Osteocyte (in vitro differentiated cells): Measurements from ENCODE around the gene HECW1. TPM values are rescaled to one million over a fixed set of nuclear protein-coding genes. Genes with fewer than 3 reads are reported as not detected.

Experiments used
- DNase-seq: peaks from one replicate; pipeline ENCODE4 v3.0.0; 2021; ENCODE audit warnings: mixed read lengths; ENCODE audit not compliant: unreplicated experiment; ENCODE audit errors: extremely low spot score
- H3K27ac Mint-ChIP-seq: one replicate; pipeline ENCODE4 v1.8.0; 2021; ENCODE audit warnings: mild to moderate bottlenecking, mixed read lengths; ENCODE audit not compliant: unreplicated experiment
- H3K27me3 Mint-ChIP-seq: one replicate; pipeline ENCODE4 v1.8.0; 2021; ENCODE audit warnings: mixed read lengths; ENCODE audit not compliant: unreplicated experiment
- H3K36me3 Mint-ChIP-seq: one replicate; pipeline ENCODE4 v1.8.0; 2021; ENCODE audit warnings: mixed read lengths; ENCODE audit not compliant: unreplicated experiment
- H3K4me1 Mint-ChIP-seq: one replicate; pipeline ENCODE4 v1.8.0; 2021; ENCODE audit warnings: mixed read lengths; ENCODE audit not compliant: unreplicated experiment
- H3K4me3 Mint-ChIP-seq: one replicate; pipeline ENCODE4 v1.8.0; 2021; ENCODE audit warnings: mild to moderate bottlenecking, moderate library complexity, mixed read lengths; ENCODE audit not compliant: unreplicated experiment
- H3K9me3 Mint-ChIP-seq: one replicate; pipeline ENCODE4 v1.8.0; 2021; ENCODE audit warnings: mixed read lengths; ENCODE audit not compliant: unreplicated experiment
- total RNA-seq: library from RNA; stranded (reverse); gene quantifications from 2 replicates; pipeline ENCODE4 v1.2.1, GENCODE V29; 2021
- TF ChIP-seq, protein P1 (sequence below): fragments of 200-600 bp; sonication (generic); IDR thresholded peaks from 2 replicates; pipeline ENCODE4 v1.5.0; 2021; ENCODE audit warnings: antibody characterized with exemption, mild to moderate bottlenecking, moderate library complexity

The HECW1 gene
- total RNA-seq, 1 donor from 2014 or later = 0.16 TPM

DNA sequence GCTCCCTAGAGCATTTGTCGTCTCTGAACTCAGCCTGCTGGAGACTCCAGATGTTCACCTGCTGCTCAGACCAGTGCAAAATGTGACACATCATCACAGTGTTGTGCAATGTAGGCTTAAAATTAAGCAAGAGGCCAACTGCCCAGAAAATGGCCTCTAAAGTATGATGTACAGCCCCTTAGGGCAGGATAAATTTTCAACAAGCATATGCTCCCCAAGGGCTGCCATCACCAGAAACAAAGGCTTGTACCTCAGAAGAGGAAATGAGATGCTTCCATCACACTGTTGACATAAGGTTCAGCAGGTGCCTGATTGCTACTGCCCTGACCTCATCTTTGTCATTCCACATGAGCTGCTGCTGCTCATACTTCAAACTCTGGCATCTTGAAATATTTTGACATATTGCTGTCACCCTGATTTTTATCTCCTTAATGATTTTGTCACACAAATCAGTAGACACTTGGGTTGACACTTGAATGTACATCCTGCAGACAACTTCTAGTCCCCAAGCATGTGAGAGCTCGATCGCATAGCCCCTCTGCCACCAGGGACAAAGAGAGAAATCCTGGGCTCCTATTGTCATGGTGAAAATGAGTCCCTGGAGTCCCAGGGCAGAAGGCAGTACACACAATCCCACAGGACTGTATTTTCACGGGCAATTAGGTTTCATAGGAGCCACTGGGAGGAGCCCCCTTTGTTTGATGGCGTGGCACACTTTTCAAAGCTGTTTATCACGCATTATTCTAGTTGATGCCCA, 250.8 kb downstream of the HECW1 start:
- TF ChIP-seq, protein P1, sequence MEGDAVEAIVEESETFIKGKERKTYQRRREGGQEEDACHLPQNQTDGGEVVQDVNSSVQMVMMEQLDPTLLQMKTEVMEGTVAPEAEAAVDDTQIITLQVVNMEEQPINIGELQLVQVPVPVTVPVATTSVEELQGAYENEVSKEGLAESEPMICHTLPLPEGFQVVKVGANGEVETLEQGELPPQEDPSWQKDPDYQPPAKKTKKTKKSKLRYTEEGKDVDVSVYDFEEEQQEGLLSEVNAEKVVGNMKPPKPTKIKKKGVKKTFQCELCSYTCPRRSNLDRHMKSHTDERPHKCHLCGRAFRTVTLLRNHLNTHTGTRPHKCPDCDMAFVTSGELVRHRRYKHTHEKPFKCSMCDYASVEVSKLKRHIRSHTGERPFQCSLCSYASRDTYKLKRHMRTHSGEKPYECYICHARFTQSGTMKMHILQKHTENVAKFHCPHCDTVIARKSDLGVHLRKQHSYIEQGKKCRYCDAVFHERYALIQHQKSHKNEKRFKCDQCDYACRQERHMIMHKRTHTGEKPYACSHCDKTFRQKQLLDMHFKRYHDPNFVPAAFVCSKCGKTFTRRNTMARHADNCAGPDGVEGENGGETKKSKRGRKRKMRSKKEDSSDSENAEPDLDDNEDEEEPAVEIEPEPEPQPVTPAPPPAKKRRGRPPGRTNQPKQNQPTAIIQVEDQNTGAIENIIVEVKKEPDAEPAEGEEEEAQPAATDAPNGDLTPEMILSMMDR = no peak
- Mint-ChIP-seq H3K36me3 (no peaks in the 10 kb centered on the region), H3K4me1 (no peaks in the 10 kb centered on the region), H3K27ac (no peak overlapping the region), H3K9me3 (no peaks in the 10 kb centered on the region), H3K27me3 (peaks cover 17% of the 10 kb centered on the region), H3K4me3 (no peak overlapping the region)
- no peak for DNase-seq

DNA sequence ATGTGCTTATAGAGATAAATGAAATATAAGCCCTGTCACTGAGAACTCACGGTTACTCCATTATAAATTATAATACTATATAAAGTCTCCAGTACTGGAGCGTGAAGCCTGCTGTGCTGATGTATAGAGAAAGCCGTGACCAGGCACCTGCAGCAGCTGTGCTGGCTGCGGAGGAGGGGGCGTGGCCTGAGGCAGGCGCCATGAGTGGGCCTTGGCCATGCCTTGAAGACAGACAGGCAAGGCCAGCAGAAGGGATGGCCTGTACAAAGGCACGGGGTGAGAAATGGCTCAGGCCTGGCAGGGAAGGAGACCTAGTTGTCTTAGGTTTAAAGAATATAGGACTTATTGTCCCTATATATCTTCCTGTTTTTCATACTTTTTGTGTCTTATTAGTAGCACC, 251.9 kb downstream of the HECW1 start:
- H3K36me3 Mint-ChIP-seq = no peaks in the 10 kb centered on the region
- no peak overlapping the region for H3K4me3 Mint-ChIP-seq
- peaks cover 24% of the 10 kb centered on the region for H3K27me3 Mint-ChIP-seq
- TF ChIP-seq, protein P1 = no peak
- H3K9me3 Mint-ChIP-seq = no peaks in the 10 kb centered on the region
- no peak for DNase-seq
- H3K4me1 Mint-ChIP-seq = no peaks in the 10 kb centered on the region
- H3K27ac Mint-ChIP-seq = no peak overlapping the region

DNA sequence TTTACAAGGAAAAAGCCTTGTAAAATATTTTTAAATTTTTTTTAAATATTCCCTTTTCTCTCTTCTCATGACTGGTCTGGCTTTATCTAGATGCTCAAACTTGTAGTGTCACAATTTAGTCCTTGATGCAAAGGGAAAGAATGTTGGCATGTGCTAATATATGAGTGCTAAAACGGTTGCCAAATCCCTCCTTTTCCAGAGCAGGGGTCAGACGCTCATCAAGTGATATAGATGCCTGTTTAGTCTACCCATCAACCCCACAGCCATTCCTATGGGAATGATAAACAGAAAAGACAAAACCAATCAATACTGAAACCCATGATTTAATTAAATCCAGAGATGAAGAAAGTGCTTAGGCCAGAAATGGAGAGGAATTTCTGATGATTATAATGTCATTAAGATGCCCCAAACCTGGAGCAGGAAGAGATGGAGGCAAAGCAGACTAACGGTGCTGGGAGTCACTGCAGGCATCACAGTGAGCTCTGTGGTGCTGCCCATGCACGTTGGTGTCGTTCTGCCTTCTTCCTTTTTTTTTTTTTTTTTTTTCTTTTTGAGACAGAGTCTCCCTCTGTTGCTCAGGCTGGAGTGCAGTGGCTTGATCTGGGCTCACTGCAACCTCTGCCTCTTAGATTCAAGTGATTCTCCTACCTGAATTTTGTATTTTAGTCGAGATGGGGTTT, 260.4 kb downstream of the HECW1 start:
- H3K36me3 Mint-ChIP-seq = no peaks in the 10 kb centered on the region
- no peak for DNase-seq
- H3K27ac Mint-ChIP-seq = no peak overlapping the region
- H3K4me1 Mint-ChIP-seq = no peaks in the 10 kb centered on the region
- H3K9me3 Mint-ChIP-seq = no peaks in the 10 kb centered on the region
- peaks cover 52% of the 10 kb centered on the region for H3K27me3 Mint-ChIP-seq
- H3K4me3 Mint-ChIP-seq = no peak overlapping the region
- TF ChIP-seq, protein P1 = no peak

DNA sequence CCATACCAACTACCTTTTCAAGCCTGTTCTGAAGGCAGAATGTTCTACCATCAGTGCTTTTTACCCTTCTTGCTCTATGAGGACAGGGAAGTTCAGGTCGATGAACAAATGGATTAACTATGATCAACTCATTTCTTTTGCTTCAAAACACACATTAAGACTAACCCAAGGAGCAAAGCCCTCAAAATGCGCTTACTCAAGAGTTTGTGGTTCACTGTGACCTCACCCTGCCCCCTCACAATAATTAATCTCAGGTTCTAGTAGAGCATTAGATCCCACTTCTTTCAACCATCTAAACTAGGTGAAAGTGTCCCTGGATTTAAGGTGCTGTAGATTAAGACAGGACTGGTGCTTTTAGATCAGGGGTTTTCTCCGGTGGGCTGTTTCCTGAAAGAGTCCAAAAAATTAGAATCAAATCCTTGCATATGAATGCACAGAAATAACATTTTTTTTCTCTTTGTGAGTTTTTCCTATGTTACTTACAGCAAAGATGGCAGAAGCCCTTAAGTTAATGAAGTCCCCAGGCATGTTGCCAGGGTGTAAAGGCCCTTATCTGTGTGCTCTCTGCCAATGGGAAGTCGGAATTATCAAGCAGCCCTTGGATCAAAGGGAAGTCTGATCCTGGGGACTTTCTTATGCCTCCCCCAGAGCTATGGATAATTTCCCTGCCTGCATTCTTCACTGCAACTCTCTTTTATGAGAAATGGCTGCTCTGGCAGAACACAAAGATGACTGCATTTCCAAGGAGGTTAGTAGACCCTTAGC, 264.9 kb downstream of the HECW1 start:
- H3K4me3 Mint-ChIP-seq = no peak overlapping the region
- H3K4me1 Mint-ChIP-seq = no peaks in the 10 kb centered on the region
- no peaks in the 10 kb centered on the region for H3K9me3 Mint-ChIP-seq
- no peaks in the 10 kb centered on the region for H3K36me3 Mint-ChIP-seq
- TF ChIP-seq, protein P1 = no peak
- DNase-seq = no peak
- H3K27ac Mint-ChIP-seq = no peak overlapping the region
- peaks cover 38% of the 10 kb centered on the region for H3K27me3 Mint-ChIP-seq

DNA sequence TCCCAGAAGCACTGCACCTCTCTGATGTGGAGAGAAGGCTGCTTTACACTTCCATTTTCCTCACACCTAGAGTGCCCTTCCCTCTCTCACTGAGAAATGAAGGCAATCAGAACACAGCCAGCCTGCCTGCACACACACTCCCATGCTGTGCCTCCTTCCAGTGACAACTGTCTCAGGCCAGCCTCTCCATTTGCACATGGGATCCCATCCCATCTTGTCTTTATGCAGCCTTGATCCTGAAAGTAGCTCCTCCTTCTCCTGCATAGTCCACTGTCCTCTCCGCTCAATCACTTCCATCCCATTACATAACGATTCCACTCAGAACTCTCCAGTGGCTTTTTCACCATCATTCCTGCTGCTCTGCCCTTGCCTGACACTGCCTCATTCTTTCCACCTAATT, 266.8 kb downstream of the HECW1 start:
- TF ChIP-seq, protein P1 = no peak
- H3K9me3 Mint-ChIP-seq = no peaks in the 10 kb centered on the region

More for the DNA sequence above, 266.8 kb downstream of the HECW1 start:
- Mint-ChIP-seq H3K4me3 (no peak overlapping the region), H3K4me1 (no peaks in the 10 kb centered on the region), H3K27me3 (peaks cover 37% of the 10 kb centered on the region), H3K27ac (no peak overlapping the region), H3K36me3 (no peaks in the 10 kb centered on the region)
- no peak for DNase-seq
